Body of pancreas (tissue), 4 donors: ENCODE data around the gene TP53TG3E.
"Not testable (repeated sequence)": the region's sequence is repeated elsewhere in the genome, so short reads cannot be mapped to it uniquely, and the experiment has no call there.

Source experiments
- POLR2A ChIP-seq, 3 donors: fragments of 450-650 bp; IDR thresholded peaks; one replicate each; pipeline ENCODE4 v1.6.1; 2016; ENCODE audit warnings: antibody characterized with exemption in 3 of 3, mild to moderate bottlenecking in 2 of 3
- TF ChIP-seq, protein P1 (sequence below), 7 experiments: fragments of 450-650 bp in 4 of 7; fragments of 200-600 bp in 3 of 7; sonication (generic) in 3 of 7; IDR thresholded peaks; one replicate each; pipeline ENCODE4 v1.5.1; 2016 to 2019; ENCODE audit warnings: antibody characterized with exemption in 7 of 7

- TF ChIP-seq, protein P1, sequence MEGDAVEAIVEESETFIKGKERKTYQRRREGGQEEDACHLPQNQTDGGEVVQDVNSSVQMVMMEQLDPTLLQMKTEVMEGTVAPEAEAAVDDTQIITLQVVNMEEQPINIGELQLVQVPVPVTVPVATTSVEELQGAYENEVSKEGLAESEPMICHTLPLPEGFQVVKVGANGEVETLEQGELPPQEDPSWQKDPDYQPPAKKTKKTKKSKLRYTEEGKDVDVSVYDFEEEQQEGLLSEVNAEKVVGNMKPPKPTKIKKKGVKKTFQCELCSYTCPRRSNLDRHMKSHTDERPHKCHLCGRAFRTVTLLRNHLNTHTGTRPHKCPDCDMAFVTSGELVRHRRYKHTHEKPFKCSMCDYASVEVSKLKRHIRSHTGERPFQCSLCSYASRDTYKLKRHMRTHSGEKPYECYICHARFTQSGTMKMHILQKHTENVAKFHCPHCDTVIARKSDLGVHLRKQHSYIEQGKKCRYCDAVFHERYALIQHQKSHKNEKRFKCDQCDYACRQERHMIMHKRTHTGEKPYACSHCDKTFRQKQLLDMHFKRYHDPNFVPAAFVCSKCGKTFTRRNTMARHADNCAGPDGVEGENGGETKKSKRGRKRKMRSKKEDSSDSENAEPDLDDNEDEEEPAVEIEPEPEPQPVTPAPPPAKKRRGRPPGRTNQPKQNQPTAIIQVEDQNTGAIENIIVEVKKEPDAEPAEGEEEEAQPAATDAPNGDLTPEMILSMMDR (IDR thresholded peaks at IDR 0.05): not testable (repeated sequence)
- TF ChIP-seq POLR2A (IDR thresholded peaks at IDR 0.05): not testable (repeated sequence)
Observed at GRCh38 chr16:33339093-33340061, 35.3 kb downstream of the TP53TG3E start.
